ENCODE results near the gene CCDC127. TPM values are rescaled to one million over a fixed set of nuclear protein-coding genes. Genes with fewer than 3 reads are reported as not detected.

CCDC127 gene
- total RNA-seq, 1 donor from 2014 or later: 7.0 TPM

DNA sequence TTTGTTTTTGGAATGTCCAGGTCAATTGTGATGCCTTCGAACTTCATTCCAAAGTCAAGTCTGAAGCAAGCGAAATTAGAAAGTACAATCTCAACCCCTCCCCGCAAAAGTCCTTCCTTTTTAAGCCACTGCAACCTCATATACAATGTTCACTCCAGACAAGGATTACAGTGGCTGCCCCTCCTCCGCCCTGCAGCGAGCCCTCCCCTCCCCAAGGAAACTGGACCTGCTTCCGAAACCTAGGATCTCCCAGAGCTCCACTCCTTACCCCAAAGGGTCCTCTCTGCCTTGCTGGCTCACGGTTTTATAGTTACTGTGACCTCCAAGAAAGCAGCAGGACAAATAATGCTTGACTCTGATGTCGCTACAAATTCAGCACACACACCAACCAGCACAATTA, 16.3 kb downstream of the CCDC127 start:
- peaks cover 11% of the 10 kb centered on the region for H3K27me3 Mint-ChIP-seq (ENCODE audit: insufficient read depth, low read depth)
- no peak overlapping the region for H3K4me3 Mint-ChIP-seq
- Histone ChIP-seq H3K9me3 (ENCODE audit: low read depth) (no peaks in the 10 kb centered on the region), H3K9ac (no peak overlapping the region), H3K79me2 (ENCODE audit: low read depth) (peaks cover 19% of the 10 kb centered on the region), H3K4me2 (no peak overlapping the region), H3K27ac (no peak overlapping the region), H2AFZ (replicated peaks) (no peak overlapping the region), H4K20me1 (ENCODE audit: low read depth) (peaks cover 42% of the 10 kb centered on the region), H3K27me3 (no peaks in the 10 kb centered on the region), H3F3A (ENCODE audit: low read depth) (peaks cover 3% of the 10 kb centered on the region), H3K36me3 (no peaks in the 10 kb centered on the region), H3K4me3 (no peak overlapping the region), H3K4me1 (peaks cover 19% of the 10 kb centered on the region)
- TF ChIP-seq, protein P1, sequence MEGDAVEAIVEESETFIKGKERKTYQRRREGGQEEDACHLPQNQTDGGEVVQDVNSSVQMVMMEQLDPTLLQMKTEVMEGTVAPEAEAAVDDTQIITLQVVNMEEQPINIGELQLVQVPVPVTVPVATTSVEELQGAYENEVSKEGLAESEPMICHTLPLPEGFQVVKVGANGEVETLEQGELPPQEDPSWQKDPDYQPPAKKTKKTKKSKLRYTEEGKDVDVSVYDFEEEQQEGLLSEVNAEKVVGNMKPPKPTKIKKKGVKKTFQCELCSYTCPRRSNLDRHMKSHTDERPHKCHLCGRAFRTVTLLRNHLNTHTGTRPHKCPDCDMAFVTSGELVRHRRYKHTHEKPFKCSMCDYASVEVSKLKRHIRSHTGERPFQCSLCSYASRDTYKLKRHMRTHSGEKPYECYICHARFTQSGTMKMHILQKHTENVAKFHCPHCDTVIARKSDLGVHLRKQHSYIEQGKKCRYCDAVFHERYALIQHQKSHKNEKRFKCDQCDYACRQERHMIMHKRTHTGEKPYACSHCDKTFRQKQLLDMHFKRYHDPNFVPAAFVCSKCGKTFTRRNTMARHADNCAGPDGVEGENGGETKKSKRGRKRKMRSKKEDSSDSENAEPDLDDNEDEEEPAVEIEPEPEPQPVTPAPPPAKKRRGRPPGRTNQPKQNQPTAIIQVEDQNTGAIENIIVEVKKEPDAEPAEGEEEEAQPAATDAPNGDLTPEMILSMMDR (IDR thresholded peaks at IDR 0.05): no peak
- TF ChIP-seq EZH2phosphoT487 (IDR thresholded peaks at IDR 0.05) (no peak), EZH2 (IDR thresholded peaks at IDR 0.05) (no peak)
- DNase-seq (ENCODE audit: low spot score): no peak
- H3K4me1 Mint-ChIP-seq: peaks cover 30% of the 10 kb centered on the region
- H3K27ac Mint-ChIP-seq: peak overlapping the region; percentile 88
- H3K36me3 Mint-ChIP-seq: peaks cover 19% of the 10 kb centered on the region
- no peaks in the 10 kb centered on the region for H3K9me3 Mint-ChIP-seq

GRCh38 chr5:200985-201384, 17.0 kb downstream of the CCDC127 start:
- DNase-seq (ENCODE audit: low spot score): no peak
- TF ChIP-seq, protein P1 (IDR thresholded peaks at IDR 0.05): no peak
- no peak for TF ChIP-seq EZH2 (IDR thresholded peaks at IDR 0.05)
- TF ChIP-seq EZH2phosphoT487 (IDR thresholded peaks at IDR 0.05): no peak
- no peak overlapping the region for H2AFZ ChIP-seq (replicated peaks)
- peaks cover 19% of the 10 kb centered on the region for H3K36me3 Mint-ChIP-seq
- H3K9me3 ChIP-seq (ENCODE audit: low read depth): no peaks in the 10 kb centered on the region
- H3F3A ChIP-seq (ENCODE audit: low read depth): peaks cover 3% of the 10 kb centered on the region
- H3K79me2 ChIP-seq (ENCODE audit: low read depth): peaks cover 12% of the 10 kb centered on the region
- H3K4me2 ChIP-seq: no peak overlapping the region
- no peak overlapping the region for H3K4me3 ChIP-seq
- no peaks in the 10 kb centered on the region for H3K36me3 ChIP-seq
- H3K27ac Mint-ChIP-seq: no peak overlapping the region
- peaks cover 35% of the 10 kb centered on the region for H4K20me1 ChIP-seq (ENCODE audit: low read depth)
- peaks cover 30% of the 10 kb centered on the region for H3K4me1 Mint-ChIP-seq
- no peak overlapping the region for H3K4me3 Mint-ChIP-seq
- H3K9me3 Mint-ChIP-seq: no peaks in the 10 kb centered on the region
- no peak overlapping the region for H3K9ac ChIP-seq
- H3K4me1 ChIP-seq: peaks cover 19% of the 10 kb centered on the region
- H3K27ac ChIP-seq: no peak overlapping the region
- H3K27me3 Mint-ChIP-seq (ENCODE audit: insufficient read depth, low read depth): peaks cover 11% of the 10 kb centered on the region
- no peaks in the 10 kb centered on the region for H3K27me3 ChIP-seq

DNA sequence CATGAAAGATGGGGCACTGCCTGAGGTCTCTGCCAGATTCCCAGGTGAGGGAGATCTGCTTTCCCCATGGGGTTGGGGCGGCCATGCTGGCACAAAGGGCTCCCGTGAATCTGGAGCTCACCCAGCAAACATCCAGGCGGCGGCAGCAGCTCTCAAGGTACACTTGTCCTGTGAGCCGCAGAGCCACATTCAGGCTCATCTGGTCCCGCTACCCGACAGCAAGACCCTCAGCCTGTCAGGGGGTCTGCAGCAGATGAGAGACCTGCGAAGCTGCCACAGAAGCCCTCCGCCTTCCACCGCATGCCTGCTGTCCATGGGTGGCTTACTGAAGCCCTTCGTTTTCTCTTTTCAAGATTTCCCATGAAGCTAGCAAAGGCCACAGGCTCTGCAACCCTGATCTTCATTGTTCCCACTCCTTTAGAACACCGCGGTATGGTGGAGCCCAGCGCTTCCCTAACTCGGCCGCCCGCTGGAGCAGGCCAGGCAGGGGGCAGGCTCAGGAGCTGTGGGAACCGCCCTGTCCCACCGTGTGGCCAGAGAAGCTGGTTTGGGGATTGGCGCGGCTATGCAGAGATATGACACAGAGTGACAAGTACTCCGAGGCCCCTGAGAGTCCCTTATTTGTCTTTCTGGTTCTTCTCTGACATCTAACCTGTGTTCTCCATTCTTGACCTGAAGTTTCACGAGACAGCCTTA, 17.9 kb downstream of the CCDC127 start:
- Mint-ChIP-seq H3K27me3 (ENCODE audit: insufficient read depth, low read depth) (peaks cover 11% of the 10 kb centered on the region), H3K9me3 (no peaks in the 10 kb centered on the region), H3K4me1 (peaks cover 33% of the 10 kb centered on the region), H3K36me3 (peaks cover 12% of the 10 kb centered on the region), H3K27ac (peak overlapping the region; percentile 48), H3K4me3 (no peak overlapping the region)
- peak overlapping the region; percentile 6 for H3K4me2 ChIP-seq
- H3K79me2 ChIP-seq (ENCODE audit: low read depth): peaks cover 10% of the 10 kb centered on the region
- no peak for TF ChIP-seq EZH2phosphoT487 (IDR thresholded peaks at IDR 0.05)
- TF ChIP-seq EZH2 (IDR thresholded peaks at IDR 0.05): no peak
- TF ChIP-seq, protein P1 (IDR thresholded peaks at IDR 0.05): no peak
- no peaks in the 10 kb centered on the region for H3K27me3 ChIP-seq
- H3K4me3 ChIP-seq: no peak overlapping the region
- peaks cover 3% of the 10 kb centered on the region for H3F3A ChIP-seq (ENCODE audit: low read depth)
- no peak overlapping the region for H3K9ac ChIP-seq
- no peak overlapping the region for H3K27ac ChIP-seq
- DNase-seq (ENCODE audit: low spot score): peak; percentile 51
- no peak overlapping the region for H2AFZ ChIP-seq (replicated peaks)
- H3K4me1 ChIP-seq: peaks cover 19% of the 10 kb centered on the region
- H3K36me3 ChIP-seq: no peaks in the 10 kb centered on the region
- H4K20me1 ChIP-seq (ENCODE audit: low read depth): peaks cover 32% of the 10 kb centered on the region
- H3K9me3 ChIP-seq (ENCODE audit: low read depth): no peaks in the 10 kb centered on the region
